ENCODE measurements around the gene PRKCD.

Gene PRKCD

GRCh38 chr3:53170325-53171063, 9.5 kb downstream of the PRKCD start:
- Histone ChIP-seq H3K4me1 (no peaks in the 10 kb centered on the region), H3K27me3 (no peaks in the 10 kb centered on the region), H3K9me3 (no peaks in the 10 kb centered on the region), H3K36me3 (no peaks in the 10 kb centered on the region), H3K4me3 (ENCODE audit: low read depth, low read length) (no peak overlapping the region)
- no peak for TF ChIP-seq CTCF (IDR thresholded peaks at IDR 0.05; ENCODE audit: low read depth, low read length)
- no peak for DNase-seq

GRCh38 chr3:53171064-53171418, 10.0 kb downstream of the PRKCD start:
- no peak for TF ChIP-seq CTCF (IDR thresholded peaks at IDR 0.05; ENCODE audit: low read depth, low read length)
- no peaks in the 10 kb centered on the region for H3K36me3 ChIP-seq
- H3K4me1 ChIP-seq = no peaks in the 10 kb centered on the region
- H3K4me3 ChIP-seq (ENCODE audit: low read depth, low read length) = no peak overlapping the region
- no peaks in the 10 kb centered on the region for H3K27me3 ChIP-seq
- no peaks in the 10 kb centered on the region for H3K9me3 ChIP-seq
- DNase-seq = no peak

- no peaks in the 10 kb centered on the region for H3K9me3 ChIP-seq
- DNase-seq = no peak
- no peaks in the 10 kb centered on the region for H3K36me3 ChIP-seq
- no peak for TF ChIP-seq CTCF (IDR thresholded peaks at IDR 0.05; ENCODE audit: low read depth, low read length)
- no peak overlapping the region for H3K4me3 ChIP-seq (ENCODE audit: low read depth, low read length)
- H3K27me3 ChIP-seq = no peaks in the 10 kb centered on the region
- no peaks in the 10 kb centered on the region for H3K4me1 ChIP-seq
Measured at GRCh38 chr3:53171827-53172505, 11.0 kb downstream of the PRKCD start.

- Histone ChIP-seq H3K36me3 (no peaks in the 10 kb centered on the region), H3K4me3 (ENCODE audit: low read depth, low read length) (no peak overlapping the region), H3K27me3 (no peaks in the 10 kb centered on the region), H3K4me1 (no peaks in the 10 kb centered on the region), H3K9me3 (no peaks in the 10 kb centered on the region)
- no peak for TF ChIP-seq CTCF (IDR thresholded peaks at IDR 0.05; ENCODE audit: low read depth, low read length)
- no peak for DNase-seq
Measured at GRCh38 chr3:53173107-53173506, 12.1 kb downstream of the PRKCD start.

- H3K27me3 ChIP-seq = no peaks in the 10 kb centered on the region
- no peaks in the 10 kb centered on the region for H3K4me1 ChIP-seq
- no peak for TF ChIP-seq CTCF (IDR thresholded peaks at IDR 0.05; ENCODE audit: low read depth, low read length)
- no peak overlapping the region for H3K4me3 ChIP-seq (ENCODE audit: low read depth, low read length)
- H3K36me3 ChIP-seq = no peaks in the 10 kb centered on the region
- H3K9me3 ChIP-seq = no peaks in the 10 kb centered on the region
- no peak for DNase-seq
Measured at GRCh38 chr3:53174346-53175250, 13.6 kb downstream of the PRKCD start.

Measured in BE2C (cell line).